ENCODE results near the gene LRG1. TPM values are rescaled to one million over a fixed set of nuclear protein-coding genes. Genes with fewer than 3 reads are reported as not detected.

LRG1 gene
- total RNA-seq, 2 donors from 2014 or later = 2.5 to 3.6 TPM

DNA sequence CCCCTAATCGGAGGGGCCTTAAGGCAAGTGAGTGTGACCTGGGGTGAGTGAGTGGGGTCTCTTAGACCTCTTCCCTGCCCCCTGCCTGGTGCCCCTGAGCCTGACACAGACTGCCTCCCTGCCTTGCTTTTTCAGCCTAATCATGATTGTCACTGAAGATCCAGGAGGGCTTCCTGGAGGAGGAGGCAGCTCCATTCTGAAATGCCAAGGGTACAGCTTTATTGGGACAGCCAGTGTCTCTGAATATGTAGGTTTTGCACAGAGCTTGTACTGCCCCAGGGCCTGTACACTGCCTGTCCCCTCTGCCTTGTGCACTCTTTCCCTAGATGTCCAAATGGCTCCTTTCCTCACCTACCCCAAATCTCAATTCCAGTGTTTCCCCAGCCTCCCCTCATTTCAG, 45.7 kb upstream of the LRG1 start:
- Histone ChIP-seq H3K27ac (no peak overlapping the region), H3K36me3 (no peaks in the 10 kb centered on the region), H3K4me1 (replicated peaks) (peaks cover 6% of the 10 kb centered on the region), H3K27me3 (replicated peaks; ENCODE audit: insufficient read depth) (peaks cover 13% of the 10 kb centered on the region), H3K4me3 (no peak overlapping the region), H3K9me3 (no peaks in the 10 kb centered on the region)
- intact Hi-C loops (cut with DNase I) = no loop called here
- no peak for DNase-seq (ENCODE audit: low spot score)
- WGBS = 100% methylated on average over 1 of the region's 1 CpG
- TF ChIP-seq, protein P1, sequence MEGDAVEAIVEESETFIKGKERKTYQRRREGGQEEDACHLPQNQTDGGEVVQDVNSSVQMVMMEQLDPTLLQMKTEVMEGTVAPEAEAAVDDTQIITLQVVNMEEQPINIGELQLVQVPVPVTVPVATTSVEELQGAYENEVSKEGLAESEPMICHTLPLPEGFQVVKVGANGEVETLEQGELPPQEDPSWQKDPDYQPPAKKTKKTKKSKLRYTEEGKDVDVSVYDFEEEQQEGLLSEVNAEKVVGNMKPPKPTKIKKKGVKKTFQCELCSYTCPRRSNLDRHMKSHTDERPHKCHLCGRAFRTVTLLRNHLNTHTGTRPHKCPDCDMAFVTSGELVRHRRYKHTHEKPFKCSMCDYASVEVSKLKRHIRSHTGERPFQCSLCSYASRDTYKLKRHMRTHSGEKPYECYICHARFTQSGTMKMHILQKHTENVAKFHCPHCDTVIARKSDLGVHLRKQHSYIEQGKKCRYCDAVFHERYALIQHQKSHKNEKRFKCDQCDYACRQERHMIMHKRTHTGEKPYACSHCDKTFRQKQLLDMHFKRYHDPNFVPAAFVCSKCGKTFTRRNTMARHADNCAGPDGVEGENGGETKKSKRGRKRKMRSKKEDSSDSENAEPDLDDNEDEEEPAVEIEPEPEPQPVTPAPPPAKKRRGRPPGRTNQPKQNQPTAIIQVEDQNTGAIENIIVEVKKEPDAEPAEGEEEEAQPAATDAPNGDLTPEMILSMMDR (IDR thresholded peaks at IDR 0.05) = no peak
- TF ChIP-seq POLR2AphosphoS5 (IDR thresholded peaks at IDR 0.05) (no peak), POLR2A (IDR thresholded peaks at IDR 0.05) (no peak)

DNA sequence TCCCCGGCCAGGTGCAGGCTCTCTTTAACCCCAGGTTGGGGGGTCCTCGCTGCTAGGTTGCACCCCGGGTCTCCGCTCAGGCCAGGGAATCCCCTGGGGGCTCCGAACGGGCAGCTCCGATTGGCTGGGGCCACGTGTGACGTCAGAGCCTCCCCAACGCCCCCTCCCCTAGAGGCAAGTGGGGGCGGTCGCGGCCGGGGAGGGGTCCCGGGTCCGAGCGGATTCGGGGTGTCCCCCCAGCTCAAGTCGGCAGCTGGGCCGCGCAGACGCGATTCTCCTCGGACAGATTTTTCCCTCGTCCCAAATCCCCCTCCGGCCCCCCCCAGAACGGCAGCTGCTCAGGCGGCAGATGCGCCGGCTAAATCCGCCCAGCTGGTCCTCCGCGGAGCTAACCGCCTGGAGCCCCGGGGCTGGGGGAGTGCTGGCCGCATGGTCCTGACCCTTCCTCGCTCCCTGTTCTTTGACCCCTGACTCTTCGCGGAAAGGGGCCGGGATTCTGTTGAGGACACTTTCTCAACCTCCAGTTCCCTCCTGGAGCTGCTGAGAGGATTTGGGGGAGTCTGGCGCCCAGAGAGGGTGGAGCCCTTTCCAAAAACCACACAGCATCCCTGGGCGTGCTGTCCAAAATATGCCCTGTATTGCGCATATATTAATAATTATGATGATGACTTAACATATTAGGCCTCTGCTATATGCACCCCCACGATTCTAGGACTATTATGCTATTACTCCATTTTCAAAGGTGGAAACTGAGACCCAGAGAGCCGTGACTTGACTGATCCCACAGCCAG, 45.0 kb upstream of the LRG1 start:
- Histone ChIP-seq H3K4me3 (peak overlapping the region; percentile 27 to 32), H3K27ac (no peak overlapping the region), H3K27me3 (replicated peaks; ENCODE audit: insufficient read depth) (peaks cover 17% of the 10 kb centered on the region), H3K9me3 (no peaks in the 10 kb centered on the region), H3K4me1 (replicated peaks) (peaks cover 6% of the 10 kb centered on the region), H3K36me3 (no peaks in the 10 kb centered on the region)
- WGBS = 9% methylated on average over 41 of the region's 45 CpGs
- no peak for DNase-seq (ENCODE audit: low spot score)
- TF ChIP-seq, protein P1 (IDR thresholded peaks at IDR 0.05) = no peak
- TF ChIP-seq POLR2A (IDR thresholded peaks at IDR 0.05) = no peak
- no peak for TF ChIP-seq POLR2AphosphoS5 (IDR thresholded peaks at IDR 0.05)
- intact Hi-C loops (cut with DNase I) = no loop called here

DNA sequence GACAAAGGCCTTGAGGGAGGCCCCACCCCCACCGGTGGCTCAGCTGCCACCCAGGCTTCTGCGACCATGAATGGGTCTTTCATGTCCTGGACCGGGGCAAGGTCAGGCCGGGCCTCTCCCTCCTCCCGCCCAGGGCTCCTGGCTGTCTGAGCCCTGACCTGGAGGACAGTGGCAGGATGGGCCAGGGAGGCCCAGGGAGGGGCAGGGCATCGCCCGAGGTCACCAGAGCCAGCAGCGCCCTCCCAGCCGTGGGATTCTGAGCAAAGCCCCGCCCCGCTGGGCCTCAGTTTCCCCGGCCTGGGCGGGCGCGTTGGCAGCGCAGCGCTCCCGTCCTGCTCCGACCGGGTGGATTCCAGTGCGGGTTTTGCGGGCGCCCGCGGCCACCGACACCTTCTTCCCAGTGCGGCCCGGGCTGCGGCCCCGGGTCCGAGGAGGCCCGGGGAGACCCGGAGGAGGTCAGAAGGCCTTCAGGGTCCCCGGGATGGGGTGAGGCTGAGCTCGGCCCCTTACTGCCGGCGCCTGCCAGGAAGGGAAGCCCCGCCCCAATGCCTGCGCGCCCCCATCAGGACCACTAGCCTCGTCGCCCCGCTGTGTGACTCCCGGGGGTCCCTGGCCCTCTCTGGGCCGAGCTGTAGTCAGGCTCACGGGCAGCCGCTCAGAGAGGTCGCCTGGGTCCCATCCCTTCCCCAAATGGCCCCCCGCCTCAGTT, 44.3 kb upstream of the LRG1 start:
- H3K27me3 ChIP-seq (replicated peaks; ENCODE audit: insufficient read depth) = peaks cover 17% of the 10 kb centered on the region
- WGBS = 1% methylated on average over 36 of the region's 49 CpGs
- intact Hi-C loops (cut with DNase I) = no loop called here

DNA sequence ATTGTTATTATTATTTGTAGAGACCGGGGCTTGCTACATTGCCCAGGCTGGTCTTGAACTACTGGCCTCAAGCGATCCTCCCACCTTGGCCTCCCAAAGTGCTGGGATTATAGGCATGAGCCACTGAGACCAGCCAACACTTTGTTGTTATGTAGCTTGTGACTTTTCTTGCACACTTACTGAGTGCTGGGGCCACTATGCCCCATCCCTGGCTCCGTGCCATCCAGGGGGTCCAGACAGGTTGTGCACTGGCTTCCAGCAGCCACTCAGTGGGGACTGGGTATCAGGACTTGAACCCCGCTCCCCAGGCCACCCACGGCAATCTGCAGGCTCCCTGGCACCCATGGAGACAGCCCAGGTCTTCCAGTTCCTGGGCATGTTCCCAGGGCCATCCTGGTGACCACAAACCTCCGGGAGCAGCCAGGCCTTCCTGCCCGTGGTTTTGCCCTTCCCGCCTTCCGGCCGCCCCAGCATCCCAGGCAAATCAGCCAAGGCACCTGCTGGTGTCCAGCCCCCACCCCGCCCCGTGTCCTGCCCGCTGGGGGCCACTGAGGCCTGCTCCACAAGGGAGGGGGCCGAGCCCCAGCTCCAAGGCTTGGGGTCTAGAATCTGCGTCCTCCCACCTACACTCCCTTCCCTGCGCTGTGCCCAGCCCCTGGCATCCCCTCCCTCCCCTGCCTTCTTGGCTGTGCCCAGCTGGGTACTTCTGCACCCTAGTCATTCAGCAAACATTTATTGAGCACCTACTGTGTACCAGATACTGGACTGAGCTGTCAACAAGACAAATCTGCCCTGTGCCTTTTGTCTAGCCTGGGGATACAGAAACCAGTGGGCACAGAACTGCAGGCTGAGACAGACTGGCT, 43.4 kb upstream of the LRG1 start:
- WGBS = 65% methylated on average over 15 of the region's 16 CpGs
- DNase-seq (ENCODE audit: low spot score) = no peak
- intact Hi-C loops (cut with DNase I) = no loop called here

More for the DNA sequence above, 44.3 kb upstream of the LRG1 start:
- H3K27ac ChIP-seq = no peak overlapping the region
- peak overlapping the region; percentile 27 to 32 for H3K4me3 ChIP-seq
- H3K9me3 ChIP-seq = no peaks in the 10 kb centered on the region
- DNase-seq (ENCODE audit: low spot score) = no peak
- H3K4me1 ChIP-seq (replicated peaks) = peaks cover 6% of the 10 kb centered on the region
- TF ChIP-seq, protein P1 (IDR thresholded peaks at IDR 0.05) = no peak
- no peak for TF ChIP-seq POLR2A (IDR thresholded peaks at IDR 0.05)
- no peak for TF ChIP-seq POLR2AphosphoS5 (IDR thresholded peaks at IDR 0.05)
- H3K36me3 ChIP-seq = no peaks in the 10 kb centered on the region

More for the DNA sequence above, 43.4 kb upstream of the LRG1 start:
- Histone ChIP-seq H3K4me3 (no peak overlapping the region), H3K27ac (no peak overlapping the region), H3K9me3 (no peaks in the 10 kb centered on the region), H3K36me3 (no peaks in the 10 kb centered on the region), H3K27me3 (replicated peaks; ENCODE audit: insufficient read depth) (peaks cover 17% of the 10 kb centered on the region), H3K4me1 (replicated peaks) (peaks cover 6% of the 10 kb centered on the region)
- TF ChIP-seq, protein P1 (IDR thresholded peaks at IDR 0.05) = no peak
- TF ChIP-seq POLR2AphosphoS5 (IDR thresholded peaks at IDR 0.05) = no peak
- no peak for TF ChIP-seq POLR2A (IDR thresholded peaks at IDR 0.05)
